NCI-H82 treated with DMSO at 0.1 percent for 48 hours (cell line): ENCODE data around the gene KRTAP12-1.

ENCODE experiments used
- DNase-seq: peaks from one replicate; lab custom pipeline; 2025; ENCODE audit not compliant: unreplicated experiment; lab: John Stamatoyannopoulos, UW

KRTAP12-1 gene

GRCh38 chr21:44711327-44712202 lies 29.6 kb upstream of the KRTAP12-1 start, which contains the start of gene TSPEAR:
Gene TSPEAR, minus strand, starts transcription at chr21:44711572. Its CDS starts 58 bp downstream, at chr21:44711514.
- DNase-seq, result no peak

GRCh38 chr21:44710756-44711326 lies 28.9 kb upstream of the KRTAP12-1 start:
- no peak for DNase-seq

- no peak for DNase-seq
Measured at GRCh38 chr21:44710294-44710665, 28.3 kb upstream of the KRTAP12-1 start.

- no peak for DNase-seq
Measured at GRCh38 chr21:44709426-44710293, 27.7 kb upstream of the KRTAP12-1 start.

GRCh38 chr21:44708866-44709425 lies 27.0 kb upstream of the KRTAP12-1 start:
- no peak for DNase-seq

GRCh38 chr21:44708213-44708865 lies 26.4 kb upstream of the KRTAP12-1 start:
- no peak for DNase-seq

GRCh38 chr21:44706706-44707581 lies 25.0 kb upstream of the KRTAP12-1 start:
- no peak for DNase-seq

- no peak for DNase-seq
Measured at GRCh38 chr21:44706026-44706705, 24.2 kb upstream of the KRTAP12-1 start.

- no peak for DNase-seq
Measured at GRCh38 chr21:44704636-44705001, 22.7 kb upstream of the KRTAP12-1 start.

- no peak for DNase-seq
Measured at GRCh38 chr21:44703731-44704635, 22.0 kb upstream of the KRTAP12-1 start.

GRCh38 chr21:44702973-44703730 lies 21.2 kb upstream of the KRTAP12-1 start:
- no peak for DNase-seq

GRCh38 chr21:44702111-44702972 lies 20.4 kb upstream of the KRTAP12-1 start:
- no peak for DNase-seq

- no peak for DNase-seq
Measured at GRCh38 chr21:44701541-44701940, 19.6 kb upstream of the KRTAP12-1 start.

GRCh38 chr21:44701023-44701400 lies 19.0 kb upstream of the KRTAP12-1 start:
- no peak for DNase-seq

GRCh38 chr21:44700101-44701022 lies 18.4 kb upstream of the KRTAP12-1 start:
- no peak for DNase-seq
